Measurements from ENCODE around the gene ORMDL3. TPM values are rescaled to one million over a fixed set of nuclear protein-coding genes. Genes with fewer than 3 reads are reported as not detected.

ORMDL3 gene
- total RNA-seq, 1 donor from 2014 or later = 47.8 TPM

DNA sequence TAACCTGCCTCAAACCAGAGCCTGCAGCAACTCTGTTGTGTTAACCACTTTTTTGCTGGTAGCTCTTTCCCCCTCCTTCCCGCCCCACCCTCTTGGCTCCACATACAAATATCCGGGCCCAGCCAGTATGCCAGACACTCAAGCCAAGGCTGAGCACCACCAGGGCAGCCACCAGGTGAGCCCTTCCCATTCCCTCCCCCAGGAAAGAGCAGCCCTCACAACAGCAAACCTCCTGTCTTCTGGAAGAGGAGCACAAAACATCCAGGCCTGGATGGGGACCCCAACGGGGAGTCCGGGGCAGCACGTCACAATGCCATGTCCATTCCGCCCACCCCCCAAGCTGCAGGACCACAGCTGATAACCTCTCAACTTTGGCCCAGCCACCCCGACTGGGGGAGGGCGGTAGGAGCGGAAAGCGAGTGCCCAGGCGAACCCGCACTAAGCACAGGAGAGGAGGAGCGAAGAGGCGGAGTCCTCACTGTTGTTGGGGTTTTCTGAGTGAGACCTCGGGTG lies 757 bp downstream of the ORMDL3 start:
- Mint-ChIP-seq H3K9me3 (no peaks in the 10 kb centered on the region), H3K27me3 (ENCODE audit: low read depth) (no peaks in the 10 kb centered on the region), H3K4me1 (peaks cover 36% of the 10 kb centered on the region), H3K27ac (ENCODE audit: unreplicated experiment) (peak overlapping the region; percentile 62), H3K4me3 (peak overlapping the region; percentile 94), H3K36me3 (ENCODE audit: low read depth) (peaks cover 2% of the 10 kb centered on the region)
- no peak for DNase-seq (ENCODE audit: low read depth, low spot score)
- TF ChIP-seq, protein P1, sequence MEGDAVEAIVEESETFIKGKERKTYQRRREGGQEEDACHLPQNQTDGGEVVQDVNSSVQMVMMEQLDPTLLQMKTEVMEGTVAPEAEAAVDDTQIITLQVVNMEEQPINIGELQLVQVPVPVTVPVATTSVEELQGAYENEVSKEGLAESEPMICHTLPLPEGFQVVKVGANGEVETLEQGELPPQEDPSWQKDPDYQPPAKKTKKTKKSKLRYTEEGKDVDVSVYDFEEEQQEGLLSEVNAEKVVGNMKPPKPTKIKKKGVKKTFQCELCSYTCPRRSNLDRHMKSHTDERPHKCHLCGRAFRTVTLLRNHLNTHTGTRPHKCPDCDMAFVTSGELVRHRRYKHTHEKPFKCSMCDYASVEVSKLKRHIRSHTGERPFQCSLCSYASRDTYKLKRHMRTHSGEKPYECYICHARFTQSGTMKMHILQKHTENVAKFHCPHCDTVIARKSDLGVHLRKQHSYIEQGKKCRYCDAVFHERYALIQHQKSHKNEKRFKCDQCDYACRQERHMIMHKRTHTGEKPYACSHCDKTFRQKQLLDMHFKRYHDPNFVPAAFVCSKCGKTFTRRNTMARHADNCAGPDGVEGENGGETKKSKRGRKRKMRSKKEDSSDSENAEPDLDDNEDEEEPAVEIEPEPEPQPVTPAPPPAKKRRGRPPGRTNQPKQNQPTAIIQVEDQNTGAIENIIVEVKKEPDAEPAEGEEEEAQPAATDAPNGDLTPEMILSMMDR (conservative IDR thresholded peaks at IDR 0.05) = no peak

DNA sequence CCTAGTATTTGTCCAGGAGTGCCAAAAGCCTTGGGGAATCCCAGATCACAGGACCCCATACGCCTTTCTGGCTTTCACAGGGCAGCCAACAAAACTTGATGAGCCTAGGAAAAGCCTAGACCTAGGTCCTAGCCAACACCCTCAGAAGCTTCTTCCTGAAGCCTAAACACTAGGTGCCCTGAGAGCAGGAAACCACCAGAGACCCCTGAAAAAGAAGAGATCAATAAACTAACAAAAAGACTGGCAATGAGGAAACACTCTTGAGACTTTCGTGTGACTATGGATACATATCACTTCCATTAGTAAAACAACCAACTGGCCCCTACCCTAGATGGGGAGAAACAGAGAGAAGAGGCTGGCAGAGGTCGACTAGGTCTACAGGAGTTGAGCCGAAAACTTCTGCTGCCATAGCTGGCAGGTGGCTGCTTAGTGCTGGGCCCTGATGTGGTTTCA lies 1.2 kb downstream of the ORMDL3 start:
- Mint-ChIP-seq H3K4me3 (peak overlapping the region; percentile 94), H3K27ac (ENCODE audit: unreplicated experiment) (no peak overlapping the region), H3K9me3 (no peaks in the 10 kb centered on the region), H3K27me3 (ENCODE audit: low read depth) (no peaks in the 10 kb centered on the region), H3K36me3 (ENCODE audit: low read depth) (peaks cover 2% of the 10 kb centered on the region), H3K4me1 (peaks cover 36% of the 10 kb centered on the region)
- no peak for DNase-seq (ENCODE audit: low read depth, low spot score)
- TF ChIP-seq, protein P1 (conservative IDR thresholded peaks at IDR 0.05) = no peak

DNA sequence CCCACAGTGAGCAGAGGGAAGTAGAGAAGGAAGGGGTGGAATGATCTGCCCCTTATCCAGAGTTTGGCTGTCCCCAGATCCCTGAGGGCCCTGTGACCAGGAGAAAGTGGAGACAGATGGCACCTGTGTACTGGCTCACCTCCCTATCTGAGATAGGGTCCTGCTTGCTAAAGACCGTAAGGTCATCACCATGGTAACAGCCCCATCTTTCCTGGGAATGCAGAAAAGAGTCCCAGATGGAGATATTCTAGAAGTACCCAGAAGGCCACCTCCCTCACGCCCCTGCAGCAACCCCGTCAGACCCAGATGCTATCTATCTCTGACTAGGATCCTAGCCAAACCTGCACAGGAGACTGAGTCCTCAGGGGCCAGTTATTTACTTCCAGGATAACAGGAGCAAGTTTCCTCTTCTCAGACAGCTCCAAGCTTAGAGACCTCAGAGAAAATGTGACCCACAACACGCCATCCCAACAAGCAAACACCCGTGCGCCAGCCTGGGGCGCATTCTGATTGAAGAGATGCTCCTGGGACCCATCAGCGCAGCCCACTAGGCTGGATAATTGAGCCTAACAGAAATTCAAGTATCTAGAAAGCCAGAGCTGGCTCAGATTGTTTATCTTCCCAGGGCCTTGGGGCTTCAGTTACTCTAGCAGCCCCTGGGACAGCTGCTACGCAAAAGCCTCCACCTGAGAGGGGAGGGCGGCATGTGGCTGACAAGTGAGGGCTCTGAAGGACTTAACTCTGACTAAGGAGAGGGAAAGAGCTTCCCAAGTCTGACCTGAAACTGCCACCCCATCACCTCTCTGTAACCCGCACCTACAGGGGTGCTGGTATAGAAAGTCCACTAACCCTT lies 1.9 kb downstream of the ORMDL3 start:
- Mint-ChIP-seq H3K4me3 (peak overlapping the region; percentile 94), H3K27ac (ENCODE audit: unreplicated experiment) (peak overlapping the region; percentile 43)
- no peak for DNase-seq (ENCODE audit: low read depth, low spot score)

DNA sequence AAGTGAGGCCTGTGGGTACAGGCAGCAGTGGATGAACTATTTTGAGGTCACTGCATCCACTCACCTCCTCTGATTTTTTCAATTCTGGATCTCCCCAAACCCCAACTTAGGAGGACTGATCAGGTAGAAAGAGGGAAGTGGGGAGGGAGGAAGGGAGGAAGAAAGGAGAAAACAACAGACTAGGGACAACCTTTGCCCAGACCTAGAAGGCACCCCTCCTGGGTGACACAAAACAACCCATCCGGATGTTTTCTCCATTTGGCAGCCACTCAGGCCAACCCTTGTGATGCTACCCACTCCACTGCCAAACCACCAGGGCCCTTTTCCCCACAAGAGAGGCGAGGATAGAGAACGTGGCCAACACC lies 2.7 kb downstream of the ORMDL3 start:
- Mint-ChIP-seq H3K4me3 (peak overlapping the region; percentile 94), H3K27me3 (ENCODE audit: low read depth) (no peaks in the 10 kb centered on the region), H3K4me1 (peaks cover 36% of the 10 kb centered on the region), H3K9me3 (no peaks in the 10 kb centered on the region), H3K27ac (ENCODE audit: unreplicated experiment) (peak overlapping the region; percentile 69), H3K36me3 (ENCODE audit: low read depth) (peaks cover 2% of the 10 kb centered on the region)
- TF ChIP-seq, protein P1 (conservative IDR thresholded peaks at IDR 0.05) = no peak
- no peak for DNase-seq (ENCODE audit: low read depth, low spot score)

More for the DNA sequence above, 1.9 kb downstream of the ORMDL3 start:
- Mint-ChIP-seq H3K4me1 (peaks cover 36% of the 10 kb centered on the region), H3K36me3 (ENCODE audit: low read depth) (peaks cover 2% of the 10 kb centered on the region), H3K27me3 (ENCODE audit: low read depth) (no peaks in the 10 kb centered on the region), H3K9me3 (no peaks in the 10 kb centered on the region)
- TF ChIP-seq, protein P1 (conservative IDR thresholded peaks at IDR 0.05) = no peak

DNA sequence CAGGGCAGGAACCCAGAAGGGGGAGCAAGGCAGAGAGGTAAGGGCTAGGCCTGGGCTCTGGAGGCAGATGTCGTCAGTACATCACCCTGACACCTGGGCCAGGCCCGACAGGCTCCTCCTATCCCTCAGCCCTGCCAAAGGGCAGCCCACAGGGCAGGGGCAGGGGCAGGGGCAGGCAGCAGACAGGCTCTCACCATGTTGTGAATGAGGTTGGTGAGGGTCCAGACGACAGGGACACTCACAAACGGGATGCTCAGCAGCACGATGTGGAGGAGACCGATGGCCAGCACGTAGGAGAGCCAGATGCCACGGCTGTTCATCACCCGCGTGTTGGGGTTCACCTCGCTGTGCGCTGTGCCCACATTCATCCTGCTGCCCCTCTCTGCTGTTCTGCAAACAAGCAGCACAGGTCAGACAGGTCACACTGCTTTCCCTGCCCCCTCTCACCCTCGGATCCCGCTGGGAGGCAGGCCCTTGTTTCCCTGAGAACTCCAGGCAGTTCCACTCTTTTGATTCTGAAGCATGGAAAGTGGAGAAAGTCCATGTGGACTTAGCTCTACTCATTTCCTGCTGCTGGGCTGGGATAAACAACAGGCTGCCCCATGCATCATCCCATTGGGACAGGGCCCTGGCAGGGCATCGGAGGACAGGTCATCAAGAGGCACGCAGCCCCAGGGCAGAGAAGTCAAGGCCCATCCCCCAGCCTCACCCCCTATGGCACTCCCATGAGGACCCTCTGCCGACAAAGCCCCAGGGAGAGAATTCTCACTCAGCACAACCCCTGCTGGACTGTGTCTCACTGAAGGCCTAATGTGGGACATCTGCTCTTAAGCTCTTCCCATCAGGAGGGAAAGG lies 3.3 kb downstream of the ORMDL3 start:
- DNase-seq (ENCODE audit: low read depth, low spot score) = peak; percentile 32
- Mint-ChIP-seq H3K9me3 (no peaks in the 10 kb centered on the region), H3K4me1 (peaks cover 33% of the 10 kb centered on the region), H3K27me3 (ENCODE audit: low read depth) (no peaks in the 10 kb centered on the region), H3K36me3 (ENCODE audit: low read depth) (peaks cover 2% of the 10 kb centered on the region), H3K4me3 (peak overlapping the region; percentile 94), H3K27ac (ENCODE audit: unreplicated experiment) (peak overlapping the region; percentile 81)
- TF ChIP-seq, protein P1 (conservative IDR thresholded peaks at IDR 0.05) = peak; percentile 37

All from neural crest cell (in vitro differentiated cells).